GM10248 (cell line): ENCODE data around the gene ACTR3.

ENCODE experiments used
- CTCF ChIA-PET: fragments of 300-600 bp; sonication (Branson Sonifier 250); formaldehyde crosslinking; extraction: SDS; loops from one replicate; lab custom pipeline; 2021; ENCODE audit warnings: antibody characterized with exemption; lab: Yijun Ruan, JAX
- POLR2A ChIA-PET: fragments of 350-650 bp; sonication (Branson Sonifier 250); formaldehyde crosslinking; extraction: SDS; loops from one replicate; lab custom pipeline; 2020; ENCODE audit warnings: antibody characterized with exemption; lab: Yijun Ruan, JAX
- DNase-seq: peaks from one replicate; pipeline ENCODE4 v3.0.0; 2012; ENCODE audit errors: extremely low spot score
- TF ChIP-seq, protein P1 (sequence below): IDR thresholded peaks from 2 replicates; pipeline ENCODE4 v1.5.1; 2012; ENCODE audit warnings: mild to moderate bottlenecking, low read depth; ENCODE audit errors: extremely low read depth, missing control alignments, control extremely low read depth

ACTR3 gene

DNA sequence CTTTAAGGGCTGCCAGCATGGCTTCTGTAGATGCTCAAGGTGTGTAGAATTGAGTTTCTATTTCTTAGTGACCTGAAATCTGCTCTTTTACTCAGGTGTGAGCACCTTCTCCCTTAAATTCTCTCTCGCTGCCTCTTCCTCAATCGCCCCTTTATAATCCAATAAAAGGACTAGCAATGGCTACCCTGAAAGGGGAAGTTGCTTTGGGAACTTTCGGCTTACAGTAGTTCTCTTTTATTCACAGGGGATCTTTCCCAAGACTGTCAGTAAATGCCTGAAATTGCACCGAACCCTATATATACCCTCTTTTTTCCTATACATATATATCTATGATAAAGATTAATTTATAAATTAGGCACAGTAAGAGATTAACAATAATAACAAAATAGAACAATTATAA lies 121.8 kb downstream of the ACTR3 start:
- CTCF ChIA-PET = no interaction called here
- POLR2A ChIA-PET = no interaction called here
- TF ChIP-seq, protein P1, sequence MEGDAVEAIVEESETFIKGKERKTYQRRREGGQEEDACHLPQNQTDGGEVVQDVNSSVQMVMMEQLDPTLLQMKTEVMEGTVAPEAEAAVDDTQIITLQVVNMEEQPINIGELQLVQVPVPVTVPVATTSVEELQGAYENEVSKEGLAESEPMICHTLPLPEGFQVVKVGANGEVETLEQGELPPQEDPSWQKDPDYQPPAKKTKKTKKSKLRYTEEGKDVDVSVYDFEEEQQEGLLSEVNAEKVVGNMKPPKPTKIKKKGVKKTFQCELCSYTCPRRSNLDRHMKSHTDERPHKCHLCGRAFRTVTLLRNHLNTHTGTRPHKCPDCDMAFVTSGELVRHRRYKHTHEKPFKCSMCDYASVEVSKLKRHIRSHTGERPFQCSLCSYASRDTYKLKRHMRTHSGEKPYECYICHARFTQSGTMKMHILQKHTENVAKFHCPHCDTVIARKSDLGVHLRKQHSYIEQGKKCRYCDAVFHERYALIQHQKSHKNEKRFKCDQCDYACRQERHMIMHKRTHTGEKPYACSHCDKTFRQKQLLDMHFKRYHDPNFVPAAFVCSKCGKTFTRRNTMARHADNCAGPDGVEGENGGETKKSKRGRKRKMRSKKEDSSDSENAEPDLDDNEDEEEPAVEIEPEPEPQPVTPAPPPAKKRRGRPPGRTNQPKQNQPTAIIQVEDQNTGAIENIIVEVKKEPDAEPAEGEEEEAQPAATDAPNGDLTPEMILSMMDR = no peak
- DNase-seq = no peak
